Epithelial cell of prostate (primary cell): ENCODE measurements around the gene SRSF9.
A peak's percentile ranks its signal among the peaks of the same experiment; 100 is the strongest.
"Not testable (repeated sequence)": the region's sequence is repeated elsewhere in the genome, so short reads cannot be mapped to it uniquely, and the experiment has no call there.

ENCODE experiments used
- DNase-seq: peaks from one replicate; pipeline ENCODE4 v3.0.0-alpha.2; 2011; ENCODE audit warnings: low read depth, low spot score
- H3K27ac ChIP-seq: fragments of 450-650 bp; 2 replicates; pipeline ENCODE4 v1.5.1; 2017; ENCODE audit warnings: mild to moderate bottlenecking

The SRSF9 gene

GRCh38 chr12:120469450-120470149, at the start of gene SRSF9:
TSS of gene SRSF9 (minus strand) at chr12:120469748. CDS start at chr12:120469609, 139 bp downstream.
- peak; percentile 81 for DNase-seq
- H3K27ac ChIP-seq = peak within 1 kb of the TSS; percentile 87

GRCh38 chr12:120519324-120519723, 49.8 kb upstream of the SRSF9 start:
- not testable (repeated sequence) for H3K27ac ChIP-seq, DNase-seq

- no peak overlapping the region for H3K27ac ChIP-seq
- no peak for DNase-seq
Measured at GRCh38 chr12:120515496-120515895, 45.9 kb upstream of the SRSF9 start.

DNA sequence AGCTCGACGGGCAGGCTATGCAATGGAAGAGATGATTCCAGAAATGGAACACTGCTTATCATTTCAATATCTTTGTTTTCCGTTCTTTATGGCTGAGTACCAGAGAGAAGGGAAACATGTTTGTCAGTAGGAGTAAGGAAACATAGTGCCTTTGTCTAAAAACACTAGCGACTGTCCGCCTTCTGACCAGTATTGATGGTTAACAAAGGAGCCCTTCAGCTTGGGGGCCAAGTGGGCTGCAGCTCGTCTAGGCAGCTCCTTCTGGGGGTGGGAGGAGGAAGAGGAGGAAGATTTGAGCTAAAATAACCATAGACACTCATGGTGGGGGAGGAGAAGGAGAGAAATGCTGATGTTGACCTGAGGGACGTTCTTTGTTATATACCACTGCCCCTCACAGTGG, 44.5 kb upstream of the SRSF9 start:
- no peak overlapping the region for H3K27ac ChIP-seq
- no peak for DNase-seq

DNA sequence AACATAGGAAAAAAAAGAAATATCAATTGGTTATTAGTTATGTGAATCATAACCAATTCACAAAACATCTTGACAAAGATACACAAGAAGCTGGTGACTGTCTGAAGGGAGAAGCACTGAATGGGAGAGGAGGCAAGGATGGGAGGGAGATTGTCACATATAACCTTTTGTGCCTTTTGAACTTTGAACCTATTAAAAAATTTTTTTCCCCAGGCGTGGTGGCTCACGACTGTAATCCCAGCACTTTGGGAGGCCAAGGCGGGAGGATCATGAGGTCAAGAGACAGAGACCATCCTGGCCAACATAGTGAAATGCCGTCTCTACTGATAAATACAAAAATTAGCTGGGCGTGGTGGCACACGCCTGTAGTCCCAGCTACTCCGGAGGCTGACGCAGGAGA, 39.0 kb upstream of the SRSF9 start:
- no peak for DNase-seq
- no peak overlapping the region for H3K27ac ChIP-seq

- DNase-seq = no peak
- no peak overlapping the region for H3K27ac ChIP-seq
Measured at GRCh38 chr12:120504587-120504986, 35.0 kb upstream of the SRSF9 start.

- no peak overlapping the region for H3K27ac ChIP-seq
- DNase-seq = no peak
Measured at GRCh38 chr12:120500581-120500980, 31.0 kb upstream of the SRSF9 start.

GRCh38 chr12:120498870-120499515, 29.4 kb upstream of the SRSF9 start:
- peak overlapping the region; percentile 17 for H3K27ac ChIP-seq
- DNase-seq = no peak

DNA sequence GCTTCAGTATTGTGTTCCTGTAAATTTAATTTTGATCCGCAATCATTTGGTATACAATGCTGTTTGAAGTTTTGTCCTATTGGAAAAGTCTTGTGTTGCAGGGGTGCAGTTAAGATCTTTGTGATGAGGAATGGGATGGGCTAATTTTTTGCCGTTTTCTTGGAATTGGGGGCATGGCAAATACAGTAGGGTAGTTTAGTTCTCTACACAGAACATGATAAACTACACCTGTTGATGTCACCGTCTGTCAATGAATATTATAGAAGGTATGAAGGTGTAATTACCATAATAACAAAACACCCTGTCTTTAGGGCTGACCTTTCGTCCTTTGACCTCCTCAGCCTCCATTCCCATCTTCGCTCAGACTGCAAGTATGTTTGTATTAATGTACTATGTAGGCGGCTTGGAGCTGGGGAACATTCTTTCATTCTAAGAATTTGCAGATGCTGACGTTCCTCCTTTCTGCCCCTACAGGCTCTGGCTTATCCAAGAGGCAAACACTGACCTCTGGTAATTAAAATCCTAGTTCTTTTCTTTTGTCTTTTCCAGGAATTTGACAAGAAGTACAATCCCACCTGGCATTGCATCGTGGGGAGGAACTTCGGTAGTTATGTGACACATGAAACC, 28.1 kb upstream of the SRSF9 start:
- no peak overlapping the region for H3K27ac ChIP-seq
- DNase-seq = no peak

- H3K27ac ChIP-seq = peak overlapping the region; percentile 70
- DNase-seq = no peak
Measured at GRCh38 chr12:120496413-120497340, 27.1 kb upstream of the SRSF9 start.

DNA sequence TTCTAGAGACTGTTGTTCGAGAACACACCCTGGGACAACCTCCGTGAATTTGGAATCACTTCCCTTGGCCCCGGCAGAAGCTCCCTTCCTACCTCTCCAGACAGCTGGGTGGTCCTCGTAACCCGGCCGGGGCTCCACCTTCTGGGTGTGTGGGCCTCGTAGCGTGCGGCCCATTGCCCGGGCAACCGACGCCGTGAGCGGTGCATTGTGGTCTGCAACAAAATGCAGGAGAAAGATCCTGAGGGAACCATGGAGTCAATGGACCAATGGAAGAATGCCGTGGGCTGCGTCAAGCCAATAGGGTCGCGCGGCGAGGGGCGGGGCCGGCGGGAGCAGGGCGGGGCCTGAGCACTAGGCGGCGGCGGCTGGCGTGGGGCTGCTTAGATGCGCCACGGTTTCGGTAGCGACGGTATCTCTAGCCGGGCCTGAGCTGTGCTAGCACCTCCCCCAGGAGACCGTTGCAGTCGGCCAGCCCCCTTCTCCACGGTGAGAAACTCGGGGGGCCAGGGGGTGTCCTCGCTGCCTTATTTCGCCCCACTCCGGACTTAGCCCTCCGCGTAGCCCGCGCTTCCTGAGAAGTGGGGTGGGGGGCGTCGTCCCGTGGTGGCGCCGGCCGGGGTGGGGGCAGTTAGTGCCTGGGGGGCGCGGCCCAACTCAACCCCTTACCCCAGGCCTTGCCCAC, 26.3 kb upstream of the SRSF9 start, which contains the start of gene DYNLL1:
DYNLL1 (plus strand) TSS at position 383 of the 682 bp plus-strand sequence. CDS start 309 bp downstream, outside the sequence.
- peak; percentile 69 for DNase-seq
- H3K27ac ChIP-seq = peak within 1 kb of the TSS; percentile 70

GRCh38 chr12:120495186-120495730, 25.7 kb upstream of the SRSF9 start:
- DNase-seq = no peak
- H3K27ac ChIP-seq = peak overlapping the region; percentile 70

DNA sequence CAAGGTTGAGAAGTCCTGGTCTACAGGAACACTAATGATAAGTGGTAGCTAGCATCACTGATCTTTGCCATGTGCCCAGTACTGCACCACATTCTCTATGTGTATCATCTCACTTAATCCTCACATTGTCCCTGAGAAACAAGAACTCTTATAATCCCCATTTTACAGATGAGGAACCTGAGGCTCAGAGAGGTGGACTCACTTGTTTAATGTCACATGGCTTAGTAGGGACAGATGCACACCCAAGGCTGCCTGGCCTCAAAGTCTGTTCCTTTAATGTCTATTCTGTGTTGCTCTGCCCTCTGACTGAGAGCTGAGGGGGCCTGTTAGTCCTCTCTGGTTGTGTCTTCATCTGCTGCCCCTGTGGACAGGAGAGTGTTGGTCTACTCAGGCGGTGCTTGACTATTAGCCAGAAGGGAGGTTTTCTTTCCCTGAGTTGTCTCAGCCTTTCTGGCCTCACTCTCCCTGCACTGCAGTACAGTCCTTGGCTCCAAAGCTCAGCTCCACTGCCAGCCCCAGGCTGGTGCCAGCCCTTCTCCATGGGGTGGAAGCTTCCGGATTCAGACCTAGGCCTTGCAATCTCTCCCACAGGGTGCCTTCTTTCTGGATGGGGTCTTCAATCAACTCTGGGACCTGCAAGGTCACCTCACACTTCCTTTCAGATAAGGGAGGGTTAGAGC, 21.4 kb upstream of the SRSF9 start:
- no peak for DNase-seq
- no peak overlapping the region for H3K27ac ChIP-seq

GRCh38 chr12:120490325-120490724, 20.8 kb upstream of the SRSF9 start:
- H3K27ac ChIP-seq = no peak overlapping the region
- DNase-seq = no peak

DNA sequence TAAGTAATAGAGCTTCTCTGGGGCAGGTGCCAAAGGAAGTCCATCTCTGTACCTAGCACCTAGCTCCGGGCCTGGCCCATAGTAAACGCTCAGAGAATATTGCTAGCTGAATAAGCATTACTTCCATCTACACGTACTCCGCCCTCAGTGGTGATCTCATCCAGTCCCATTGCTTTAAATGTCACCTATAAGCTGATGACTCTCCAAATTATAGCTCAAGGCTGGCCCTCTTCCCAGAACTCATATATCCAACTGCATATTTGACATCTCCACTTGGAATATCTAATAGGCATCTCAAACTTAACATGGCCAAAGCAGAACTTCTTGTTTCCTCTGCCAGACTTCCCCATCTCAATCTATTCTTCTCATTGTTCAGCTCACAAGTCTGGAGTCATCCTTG, 19.5 kb upstream of the SRSF9 start:
- no peak overlapping the region for H3K27ac ChIP-seq
- DNase-seq = no peak

DNA sequence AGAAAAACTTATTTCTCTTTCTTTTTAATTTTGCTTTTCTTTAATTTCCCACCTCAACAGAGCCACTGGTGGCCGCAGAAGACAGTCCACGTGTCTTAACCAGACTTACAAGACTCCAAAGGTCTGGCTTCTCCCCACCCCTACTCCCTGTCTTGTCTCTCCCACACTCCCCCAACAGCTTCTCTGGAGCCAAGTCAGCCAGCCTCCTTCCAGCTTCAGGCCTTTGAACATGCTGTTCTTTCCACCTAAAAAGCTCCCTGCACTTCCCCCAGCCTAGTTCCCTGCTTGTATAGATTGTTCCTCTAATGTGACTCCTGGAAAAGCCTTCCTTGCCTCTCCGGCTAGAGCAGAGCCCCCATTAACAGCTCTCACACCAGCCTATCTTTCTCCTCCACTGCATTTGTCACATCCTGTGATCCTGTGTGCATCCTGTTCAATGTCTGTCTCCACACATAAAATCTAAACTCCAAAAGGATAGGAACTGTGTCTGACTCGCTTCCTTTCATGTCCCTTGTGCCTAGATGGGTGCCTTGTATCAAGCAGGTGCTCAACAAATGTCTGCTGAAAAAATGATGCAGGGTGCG, 18.6 kb upstream of the SRSF9 start:
- DNase-seq = no peak
- H3K27ac ChIP-seq = no peak overlapping the region

DNA sequence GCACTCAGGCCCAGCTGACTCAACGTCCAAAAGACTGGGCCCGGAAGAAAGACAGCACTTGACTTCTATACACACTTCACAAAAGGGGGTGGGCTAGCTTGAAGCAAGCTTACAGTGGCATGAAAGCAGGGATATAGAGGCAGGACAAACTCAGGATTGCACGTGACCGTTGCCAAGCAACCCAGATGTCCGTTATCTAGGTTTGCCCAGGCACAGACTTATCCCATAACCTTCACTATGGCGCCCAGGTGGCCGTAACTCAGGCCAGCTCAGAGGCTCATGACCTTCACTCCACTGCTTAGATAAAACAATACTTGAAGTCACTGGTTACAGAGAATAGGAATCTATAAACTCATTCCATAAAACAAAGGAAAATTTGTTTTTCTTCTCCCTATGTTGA, 18.0 kb upstream of the SRSF9 start:
- DNase-seq, H3K27ac ChIP-seq: not testable (repeated sequence)
